Thyroid gland (tissue), 4 donors: ENCODE data around the gene STARD9. TPM values are rescaled to one million over a fixed set of nuclear protein-coding genes. Genes with fewer than 3 reads are reported as not detected.
"Not testable (repeated sequence)": the region's sequence is repeated elsewhere in the genome, so short reads cannot be mapped to it uniquely, and the experiment has no call there.

Experiments
- DNase-seq, 2 donors: peaks; one replicate each; pipeline ENCODE4 v3.0.0-alpha.2; 2019
- H3K27ac ChIP-seq, 3 donors: fragments of 200-600 bp; sonication (generic); 1 replicate in 2 of 3; 2 replicates in 1 of 3; pipeline ENCODE4 v1.5.1; 2016 to 2019; ENCODE audit warnings: mild to moderate bottlenecking in 1 of 3, moderate library complexity in 1 of 3
- H3K27me3 ChIP-seq: fragments of 200-600 bp; sonication (generic); one replicate; pipeline ENCODE4 v1.5.1; 2019
- H3K36me3 ChIP-seq, 2 donors: fragments of 200-600 bp; sonication (generic); one replicate each; pipeline ENCODE4 v1.5.1; 2016 to 2019
- H3K4me1 ChIP-seq, 2 donors: fragments of 200-600 bp; sonication (generic); one replicate each; pipeline ENCODE4 v1.5.1; 2017 to 2019
- H3K4me3 ChIP-seq, 3 donors: fragments of 200-600 bp; sonication (generic); replicated peaks in 1 of 3; 1 replicate in 2 of 3; 2 replicates in 1 of 3; pipeline ENCODE4 v1.5.1; 2016; ENCODE audit warnings: mild to moderate bottlenecking in 1 of 3
- H3K9me3 ChIP-seq: fragments of 200-600 bp; sonication (generic); one replicate; pipeline ENCODE4 v1.5.1; 2017
- CTCF ChIP-seq, 6 experiments: fragments of 200-600 bp in 3 of 6; fragments of 450-650 bp in 3 of 6; sonication (generic) in 3 of 6; IDR thresholded peaks; one replicate each; pipeline ENCODE4 v1.5.1; 2016 to 2019; ENCODE audit warnings: antibody characterized with exemption in 6 of 6, mild to moderate bottlenecking in 2 of 6, inconsistent platforms in 1 of 6, moderate library complexity in 1 of 6
- POLR2A ChIP-seq, 2 donors: fragments of 450-650 bp; IDR thresholded peaks; one replicate each; pipeline ENCODE4 v1.6.1; 2017; ENCODE audit warnings: antibody characterized with exemption in 2 of 2, mild to moderate bottlenecking in 2 of 2, moderate library complexity in 1 of 2
- WGBS, 2 donors: methylation state at CpG; one replicate each; pipeline ENCODE4 v1.1.5; 2017; 5-methylcytosine and 5-hydroxymethylcytosine counted together
- intact Hi-C: fragments of 100-400 bp; cut with DNase I; formaldehyde crosslinking; loops from one replicate; pipeline ENCODE4 v1.15.1; 2023
- total RNA-seq, 4 donors: library from RNA; depleted of rRNA; stranded (reverse); fragments of >200 nt; gene quantifications; one replicate each; pipeline ENCODE4 v1.2.3, GENCODE V29; 2016

Gene STARD9
- total RNA-seq, 4 donors from 2014 or later: 6.4 to 23.4 (median 10.1) TPM

DNA sequence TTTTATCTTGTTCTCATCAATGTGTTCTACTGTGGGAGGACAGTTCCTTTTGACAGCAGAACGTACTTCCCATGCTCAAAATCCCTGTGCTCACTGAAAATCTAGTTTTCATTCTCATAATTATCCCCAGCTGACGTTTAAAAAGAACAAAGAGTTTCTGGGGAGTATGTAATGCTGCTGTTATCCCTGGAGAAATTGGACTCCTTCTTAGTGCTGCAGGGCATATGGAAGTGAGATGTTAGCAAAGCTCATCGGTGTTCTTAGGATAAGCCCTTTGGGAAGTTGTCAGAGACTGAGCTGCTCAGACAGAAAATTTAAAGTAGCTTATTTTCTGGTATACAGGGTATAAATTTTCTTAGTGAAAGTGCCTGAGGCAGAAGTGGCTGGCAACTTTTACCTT lies 95.0 kb downstream of the STARD9 start:
- Histone ChIP-seq H3K4me3 (no peak overlapping the region), H3K9me3 (no peaks in the 10 kb centered on the region), H3K36me3 (no peaks in the 10 kb centered on the region), H3K27me3 (no peaks in the 10 kb centered on the region), H3K4me1 (no peaks in the 10 kb centered on the region), H3K27ac (no peak overlapping the region)
- intact Hi-C loops: no loop called here
- 87 to 93% methylated on average over 3 of the region's 3 CpGs for WGBS, 2 donors
- DNase-seq: no peak
- no peak for TF ChIP-seq POLR2A (IDR thresholded peaks at IDR 0.05)
- no peak for TF ChIP-seq CTCF (IDR thresholded peaks at IDR 0.05)

DNA sequence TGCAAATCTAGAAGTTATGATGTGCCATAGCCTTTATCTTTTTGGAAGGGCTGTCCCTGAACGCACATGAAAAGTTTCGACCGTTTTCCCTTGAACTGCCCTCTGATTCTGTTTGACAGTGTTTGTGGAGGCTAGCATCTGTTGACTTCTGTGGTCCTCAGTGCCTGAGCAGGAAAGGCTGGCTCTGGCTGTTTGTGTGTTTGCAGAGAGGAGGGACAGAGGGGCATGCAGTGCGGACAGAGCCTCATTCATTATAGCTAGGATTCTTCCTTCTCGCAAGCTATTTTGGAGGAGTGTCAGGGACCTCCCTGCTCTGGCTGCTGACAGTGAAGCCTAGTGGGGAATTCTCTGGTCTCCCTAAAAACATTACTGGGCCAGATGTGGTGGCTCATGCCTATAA lies 97.0 kb downstream of the STARD9 start:
- 83 to 86% methylated on average over 4 to 5 of the region's 5 CpGs for WGBS, 2 donors
- H3K36me3 ChIP-seq: no peaks in the 10 kb centered on the region
- no peak overlapping the region for H3K4me3 ChIP-seq
- H3K27me3 ChIP-seq: no peaks in the 10 kb centered on the region
- intact Hi-C loops: no loop called here
- H3K27ac ChIP-seq: no peak overlapping the region
- H3K4me1 ChIP-seq: no peaks in the 10 kb centered on the region
- TF ChIP-seq CTCF (IDR thresholded peaks at IDR 0.05): no peak
- TF ChIP-seq POLR2A (IDR thresholded peaks at IDR 0.05): no peak
- DNase-seq: no peak
- no peaks in the 10 kb centered on the region for H3K9me3 ChIP-seq

DNA sequence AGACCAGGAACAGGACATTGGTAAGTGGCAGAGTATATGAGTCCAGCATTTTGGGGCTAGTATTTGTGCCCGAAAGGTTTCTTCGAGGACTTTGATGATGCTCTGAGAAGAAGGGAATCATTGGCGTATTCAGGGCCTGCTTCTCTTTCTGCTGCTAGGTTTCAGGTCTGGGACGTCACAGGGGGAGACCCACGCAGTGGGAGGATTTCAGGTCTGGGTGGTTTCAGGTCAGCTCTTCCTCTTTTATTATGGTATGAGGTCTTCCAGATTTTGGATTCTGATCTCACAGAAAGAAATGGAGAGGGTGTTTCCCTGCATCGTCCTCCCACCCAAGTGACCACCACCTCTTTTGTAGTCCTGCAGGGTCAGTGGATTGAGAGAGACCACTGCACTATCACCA lies 99.1 kb downstream of the STARD9 start:
- Histone ChIP-seq H3K4me1 (peaks cover 0 to 5% of the 10 kb centered on the region in 2 donors), H3K9me3 (no peaks in the 10 kb centered on the region), H3K4me3 (no peak overlapping the region), H3K27ac (no peak overlapping the region), H3K27me3 (no peaks in the 10 kb centered on the region), H3K36me3 (no peaks in the 10 kb centered on the region)
- TF ChIP-seq CTCF (IDR thresholded peaks at IDR 0.05) (no peak), POLR2A (IDR thresholded peaks at IDR 0.05) (no peak)
- WGBS, 2 donors: 91 to 99% methylated on average over 6 of the region's 6 CpGs
- no peak for DNase-seq
- intact Hi-C loops: no loop called here

DNA sequence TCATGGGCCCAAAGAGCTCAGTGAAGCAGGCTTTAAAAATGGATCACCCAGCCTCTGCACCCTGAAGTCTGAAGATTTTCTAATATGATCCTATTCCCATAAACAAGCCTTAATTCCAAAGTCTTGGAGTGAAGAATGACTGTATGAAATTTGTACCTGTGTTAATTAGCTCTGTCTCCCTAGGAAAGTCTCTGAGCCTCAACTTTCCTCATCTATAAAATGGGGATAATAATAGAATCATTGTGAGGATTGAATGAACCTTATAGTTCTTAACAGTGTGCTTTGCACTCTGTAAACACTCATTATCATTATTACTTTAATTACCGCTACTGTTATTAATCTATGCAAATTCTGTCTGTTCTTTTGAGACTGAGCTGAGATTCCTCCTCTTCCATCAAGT lies 99.6 kb downstream of the STARD9 start:
- peaks cover 0 to 5% of the 10 kb centered on the region in 2 donors for H3K4me1 ChIP-seq
- 100% methylated on average over 1 of the region's 1 CpG for WGBS, 2 donors
- intact Hi-C loops: no loop called here
- H3K9me3 ChIP-seq: no peaks in the 10 kb centered on the region
- H3K27me3 ChIP-seq: no peaks in the 10 kb centered on the region
- no peaks in the 10 kb centered on the region for H3K36me3 ChIP-seq
- H3K4me3 ChIP-seq: no peak overlapping the region
- no peak for TF ChIP-seq POLR2A (IDR thresholded peaks at IDR 0.05)
- no peak for TF ChIP-seq CTCF (IDR thresholded peaks at IDR 0.05)
- DNase-seq: no peak
- no peak overlapping the region for H3K27ac ChIP-seq

DNA sequence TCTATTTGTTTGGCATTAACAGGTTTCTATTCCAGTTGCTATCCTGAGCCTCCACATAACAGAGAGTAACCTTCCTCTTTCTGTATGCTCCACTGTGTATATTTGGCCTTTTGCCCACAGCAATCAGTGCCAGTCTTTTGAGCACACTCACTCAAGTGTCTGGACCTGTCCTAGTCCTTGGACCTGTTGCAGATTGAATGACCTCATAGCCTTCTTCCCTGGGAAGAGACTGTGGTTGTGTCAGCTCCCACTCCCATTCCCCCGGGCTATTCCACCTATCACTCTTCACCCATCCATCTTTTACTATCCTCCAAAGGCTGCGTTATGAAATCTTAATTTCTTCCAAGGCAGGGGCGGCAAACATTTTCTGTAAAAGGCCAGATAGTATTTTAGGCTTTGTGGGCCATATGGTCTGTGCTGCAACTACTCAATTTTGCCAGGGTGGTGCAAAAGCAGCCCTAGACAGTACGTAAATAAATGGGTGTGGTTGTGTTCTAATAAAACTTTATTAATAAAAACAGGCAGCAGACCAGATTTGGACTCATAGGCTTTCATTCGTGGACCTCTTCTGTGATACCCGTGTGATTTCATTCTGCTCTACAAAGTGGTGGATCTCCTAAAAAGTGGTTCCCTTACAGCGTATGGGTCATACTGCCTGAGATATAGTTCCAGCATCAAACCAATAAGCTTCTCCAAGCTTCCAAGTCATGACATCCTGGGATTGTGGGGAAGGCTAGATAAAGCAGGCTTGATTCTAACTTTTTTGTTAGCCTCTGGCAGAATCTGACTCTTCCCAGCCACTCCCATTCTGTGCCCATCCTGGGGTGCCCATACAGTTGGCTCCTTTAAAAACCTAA lies 104.1 kb downstream of the STARD9 start:
- Histone ChIP-seq H3K36me3 (peaks cover 0 to 4% of the 10 kb centered on the region in 2 donors), H3K9me3 (no peaks in the 10 kb centered on the region), H3K27ac (no peak overlapping the region), H3K4me1 (peaks cover 0 to 5% of the 10 kb centered on the region in 2 donors), H3K4me3 (no peak overlapping the region), H3K27me3 (no peaks in the 10 kb centered on the region)
- WGBS, 2 donors: 86 to 91% methylated on average over 7 of the region's 7 CpGs
- TF ChIP-seq POLR2A (IDR thresholded peaks at IDR 0.05): no peak
- no peak for TF ChIP-seq CTCF (IDR thresholded peaks at IDR 0.05)
- intact Hi-C loops: no loop called here
- DNase-seq: peak; percentile 79

DNA sequence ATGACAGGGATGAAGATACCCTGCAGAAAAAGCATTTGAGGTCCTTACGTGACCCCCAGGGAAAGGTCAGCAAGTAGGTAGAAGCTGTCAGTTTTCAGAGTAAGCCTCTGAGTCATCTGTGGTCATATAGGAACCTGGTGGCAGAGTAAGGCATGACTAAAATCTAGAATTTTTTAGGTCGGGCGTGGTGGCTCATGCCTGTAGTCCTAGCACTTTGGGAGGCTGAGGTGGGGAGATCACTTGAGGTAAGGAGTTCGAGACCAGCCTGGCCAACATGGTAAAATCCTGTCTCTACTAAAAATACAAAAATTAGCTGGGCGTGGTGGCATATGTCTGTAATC lies 104.7 kb downstream of the STARD9 start:
- intact Hi-C loops, DNase-seq, H3K4me3 ChIP-seq, H3K27me3 ChIP-seq, H3K9me3 ChIP-seq, H3K36me3 ChIP-seq, H3K27ac ChIP-seq, H3K4me1 ChIP-seq: not testable (repeated sequence)
- whole genome bisulfite sequencing, 2 donors: 92 to 98% methylated on average over 5 of the region's 5 CpGs
